SK-N-SH (cell line): ENCODE measurements around the gene EXOC4. TPM values are rescaled to one million over a fixed set of nuclear protein-coding genes. Genes with fewer than 3 reads are reported as not detected.

ENCODE experiments used
- CTCF ChIA-PET: fragments of 300-600, 350-600 bp; formaldehyde crosslinking; extraction: SDS; loops from one replicate; lab custom pipeline; 2021; lab: Yijun Ruan, JAX
- POLR2A ChIA-PET: fragments of 350-600 bp; sonication (Branson Sonifier 250); formaldehyde crosslinking; extraction: SDS; loops from one replicate; lab custom pipeline; 2020; ENCODE audit warnings: antibody characterized with exemption, inconsistent platforms; lab: Yijun Ruan, JAX
- DNase-seq: peaks from one replicate; pipeline ENCODE4 v3.0.0; 2012
- H2AFZ ChIP-seq: fragments of 200-600 bp; sonication (generic); 2 replicates; pipeline ENCODE4 v1.8.1; 2016; ENCODE audit warnings: antibody characterized with exemption, mild to moderate bottlenecking, low read depth
- H3F3A ChIP-seq: fragments of 200-600 bp; sonication (generic); replicated peaks from 2 replicates; pipeline ENCODE3; 2016; ENCODE audit warnings: antibody characterized with exemption, mild to moderate bottlenecking; ENCODE audit not compliant: insufficient read depth
- H3K27ac ChIP-seq, 2 experiments: fragments of 200-500 bp in 1 of 2; fragments of 200-600 bp in 1 of 2; sonication (Bioruptor generic) in 1 of 2; sonication (generic), shearing (Covaris generic) in 1 of 2; 2 replicates each; pipeline versions ENCODE4 v1.5.1 to v1.6.1; 2014 to 2016; ENCODE audit warnings: low read depth in 2 of 2, inconsistent platforms in 1 of 2, low read length in 1 of 2, mild to moderate bottlenecking in 1 of 2, mixed read lengths in 1 of 2
- H3K27me3 ChIP-seq: fragments of 200-600 bp; sonication (generic), shearing (Covaris generic); 2 replicates; pipeline ENCODE4 v1.6.1; 2016; ENCODE audit warnings: mixed run types; ENCODE audit not compliant: insufficient read depth
- H3K36me3 ChIP-seq, 2 experiments: fragments of 200-500 bp in 1 of 2; fragments of 200-600 bp in 1 of 2; sonication (Bioruptor generic) in 1 of 2; sonication (generic) in 1 of 2; replicated peaks in 1 of 2; 2 replicates each; pipeline versions ENCODE3 to v1.5.1; 2014 to 2016; ENCODE audit warnings: low read length in 1 of 2, mild to moderate bottlenecking in 1 of 2; ENCODE audit not compliant: insufficient read depth in 2 of 2, control insufficient read depth in 1 of 2
- H3K4me1 ChIP-seq, 2 experiments: fragments of 200-500 bp in 1 of 2; fragments of 200-600 bp in 1 of 2; sonication (Bioruptor generic) in 1 of 2; sonication (generic), shearing (Covaris generic) in 1 of 2; 2 replicates each; pipeline versions ENCODE4 v1.5.1 to v1.6.1; 2014 to 2016; ENCODE audit warnings: low read depth in 1 of 2, low read length in 1 of 2, mixed run types in 1 of 2; ENCODE audit not compliant: insufficient read depth in 2 of 2, control insufficient read depth in 1 of 2
- H3K4me2 ChIP-seq: fragments of 200-600 bp; sonication (generic), shearing (Covaris generic); 2 replicates; pipeline ENCODE4 v1.6.1; 2017; ENCODE audit warnings: mixed run types
- H3K4me3 ChIP-seq, 2 experiments: fragments of 200-500 bp in 1 of 2; fragments of 200-600 bp in 1 of 2; sonication (Bioruptor generic) in 1 of 2; sonication (generic), shearing (Covaris generic) in 1 of 2; 2 replicates each; pipeline versions ENCODE4 v1.5.1 to v1.8.1; 2014 to 2016; ENCODE audit warnings: low read depth in 2 of 2, inconsistent platforms in 1 of 2, low read length in 1 of 2, mild to moderate bottlenecking in 1 of 2, mixed read lengths in 1 of 2, moderate library complexity in 1 of 2
- H3K79me2 ChIP-seq: fragments of 200-600 bp; sonication (generic); 2 replicates; pipeline ENCODE4 v1.8.1; 2017; ENCODE audit warnings: mild to moderate bottlenecking; ENCODE audit not compliant: insufficient read depth
- H3K9ac ChIP-seq: fragments of 200-600 bp; sonication (generic); 2 replicates; pipeline ENCODE4 v1.6.1; 2017; ENCODE audit warnings: mixed run types
- H3K9me2 ChIP-seq: fragments of 200-600 bp; sonication (generic); 2 replicates; pipeline ENCODE4 v1.6.1; 2017; ENCODE audit warnings: mixed run types
- H3K9me3 ChIP-seq: fragments of 200-600 bp; sonication (generic); 2 replicates; pipeline ENCODE4 v1.6.1; 2017; ENCODE audit warnings: mixed run types, mild to moderate bottlenecking, moderate library complexity
- H4K20me1 ChIP-seq: fragments of 200-600 bp; sonication (generic); 2 replicates; pipeline ENCODE4 v1.6.1; 2017; ENCODE audit warnings: mild to moderate bottlenecking, mixed run types; ENCODE audit not compliant: insufficient read depth
- CHD2 ChIP-seq: fragments of 150-350 bp; IDR thresholded peaks from 2 replicates; pipeline ENCODE4 v1.6.1; 2018; ENCODE audit warnings: low read length; ENCODE audit not compliant: partially characterized antibody
- EP300 ChIP-seq, 2 experiments: IDR thresholded peaks; 2 replicates each; pipeline versions ENCODE4 v1.4.0 to v1.6.1; 2012; ENCODE audit warnings: borderline replicate concordance in 1 of 2, low read depth in 1 of 2, low read length in 1 of 2
- FOSL2 ChIP-seq: IDR thresholded peaks from 2 replicates; pipeline ENCODE4 v1.4.0; 2012; ENCODE audit warnings: low read depth, mild to moderate bottlenecking, moderate library complexity, borderline replicate concordance
- FOXJ3 ChIP-seq: sonication (generic); formaldehyde crosslinking; IDR thresholded peaks from 2 replicates; pipeline ENCODE4 v1.5.1; 2020; ENCODE audit warnings: mild to moderate bottlenecking, missing genetic modification reagents
- GABPA ChIP-seq: IDR thresholded peaks from 2 replicates; pipeline ENCODE4 v1.4.0; 2012; ENCODE audit warnings: low read depth, mild to moderate bottlenecking
- MXI1 ChIP-seq: IDR thresholded peaks from 2 replicates; pipeline ENCODE4 v1.6.1; 2012; ENCODE audit warnings: mild to moderate bottlenecking, low read depth, low read length, improper control_type of control experiment
- RAD21 ChIP-seq: IDR thresholded peaks from 2 replicates; pipeline ENCODE4 v1.6.1; 2012; ENCODE audit warnings: mild to moderate bottlenecking, low read length
- RCOR1 ChIP-seq: fragments of 150-350 bp; IDR thresholded peaks from 2 replicates; pipeline ENCODE4 v1.6.1; 2017; ENCODE audit warnings: antibody characterized with exemption, low read length
- RFX5 ChIP-seq: IDR thresholded peaks from 2 replicates; pipeline ENCODE4 v1.6.1; 2012; ENCODE audit warnings: mild to moderate bottlenecking, improper control_type of control experiment, low read length
- SIN3A ChIP-seq: IDR thresholded peaks from 2 replicates; pipeline ENCODE4 v1.6.1; 2012; ENCODE audit warnings: low read depth, mild to moderate bottlenecking, low read length, moderate library complexity, borderline replicate concordance
- TCF12 ChIP-seq: IDR thresholded peaks from 2 replicates; pipeline ENCODE4 v1.4.0; 2012
- TEAD4 ChIP-seq: IDR thresholded peaks from 2 replicates; pipeline ENCODE4 v1.4.0; 2012; ENCODE audit warnings: mild to moderate bottlenecking, borderline replicate concordance; ENCODE audit not compliant: insufficient read depth
- WGBS: methylation state at CpG from one replicate; pipeline ENCODE4 v1.1.6; 2017; ENCODE audit warnings: low lambda C conversion rate; 5-methylcytosine and 5-hydroxymethylcytosine counted together
- polyA plus RNA-seq, 3 experiments: library from polyadenylated mRNA; depleted of rRNA; stranded (reverse); fragments of >200 nt; gene quantifications; 2 replicates each; pipeline ENCODE4 v1.2.3, GENCODE V29; 2012
- TF ChIP-seq, protein P1 (sequence below): IDR thresholded peaks from 2 replicates; pipeline ENCODE4 v1.4.0; 2012; ENCODE audit warnings: low read depth, borderline replicate concordance
- TF ChIP-seq, protein P2 (sequence below): fragments of 200-600 bp; sonication (generic); IDR thresholded peaks from 2 replicates; pipeline ENCODE4 v1.6.1; 2017; ENCODE audit warnings: antibody characterized with exemption, mild to moderate bottlenecking, moderate library complexity
- TF ChIP-seq, protein P3 (sequence below): IDR thresholded peaks from 2 replicates; pipeline ENCODE4 v1.4.0; 2012; ENCODE audit warnings: low read depth

The EXOC4 gene
- polyA plus RNA-seq, 1 of the 3 experiments (the other 2 are of a cell fraction): 37.3 TPM

DNA sequence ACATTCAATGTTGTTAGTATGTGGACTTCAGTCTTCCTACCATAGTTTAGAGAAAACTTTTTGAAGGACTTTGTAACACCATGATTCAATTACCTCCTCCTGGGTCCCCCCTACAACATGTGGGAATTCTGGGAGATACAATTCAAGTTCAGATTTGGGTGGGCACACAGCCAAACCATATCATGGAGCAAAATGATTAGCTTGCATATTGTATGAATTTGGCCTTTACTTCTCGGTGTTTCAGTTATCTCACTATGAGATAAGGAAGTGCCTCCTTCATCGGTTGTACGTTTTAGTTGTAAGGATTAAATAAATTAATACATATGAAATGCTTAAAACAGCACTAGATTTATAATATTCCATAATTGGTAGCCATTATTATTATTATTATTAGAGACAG, 428.7 kb downstream of the EXOC4 start:
- Histone ChIP-seq H3K4me2 (no peak overlapping the region), H3K9me3 (no peaks in the 10 kb centered on the region), H3K9me2 (0 out of 2 replicates have a peak, but pooled peaks cover 3% of the 10 kb centered on the region), H3K9ac (no peak overlapping the region), H4K20me1 (peaks cover 6% of the 10 kb centered on the region; the same call in 1 of the 2 replicates), H3K27ac (peak overlapping the region in 1 of 2 experiments; percentile 94; a peak in 2 of 4 replicates), H3K36me3 (no peaks in the 10 kb centered on the region), H3F3A (peaks cover 5% of the 10 kb centered on the region), H3K4me1 (peaks cover 5 to 41% of the 10 kb centered on the region in 2 experiments; a peak in 2 of 4 replicates), H2AFZ (no peak overlapping the region), H3K4me3 (no peak overlapping the region), H3K27me3 (no peaks in the 10 kb centered on the region), H3K79me2 (no peaks in the 10 kb centered on the region)
- 94% methylated on average over 3 of the region's 3 CpGs for WGBS
- POLR2A ChIA-PET: no interaction called here
- no peak for DNase-seq
- TF ChIP-seq, protein P1, sequence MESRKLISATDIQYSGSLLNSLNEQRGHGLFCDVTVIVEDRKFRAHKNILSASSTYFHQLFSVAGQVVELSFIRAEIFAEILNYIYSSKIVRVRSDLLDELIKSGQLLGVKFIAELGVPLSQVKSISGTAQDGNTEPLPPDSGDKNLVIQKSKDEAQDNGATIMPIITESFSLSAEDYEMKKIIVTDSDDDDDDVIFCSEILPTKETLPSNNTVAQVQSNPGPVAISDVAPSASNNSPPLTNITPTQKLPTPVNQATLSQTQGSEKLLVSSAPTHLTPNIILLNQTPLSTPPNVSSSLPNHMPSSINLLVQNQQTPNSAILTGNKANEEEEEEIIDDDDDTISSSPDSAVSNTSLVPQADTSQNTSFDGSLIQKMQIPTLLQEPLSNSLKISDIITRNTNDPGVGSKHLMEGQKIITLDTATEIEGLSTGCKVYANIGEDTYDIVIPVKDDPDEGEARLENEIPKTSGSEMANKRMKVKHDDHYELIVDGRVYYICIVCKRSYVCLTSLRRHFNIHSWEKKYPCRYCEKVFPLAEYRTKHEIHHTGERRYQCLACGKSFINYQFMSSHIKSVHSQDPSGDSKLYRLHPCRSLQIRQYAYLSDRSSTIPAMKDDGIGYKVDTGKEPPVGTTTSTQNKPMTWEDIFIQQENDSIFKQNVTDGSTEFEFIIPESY: no peak
- TF ChIP-seq FOSL2 (no peak), TEAD4 (no peak), RFX5 (no peak)
- TF ChIP-seq, protein P2, sequence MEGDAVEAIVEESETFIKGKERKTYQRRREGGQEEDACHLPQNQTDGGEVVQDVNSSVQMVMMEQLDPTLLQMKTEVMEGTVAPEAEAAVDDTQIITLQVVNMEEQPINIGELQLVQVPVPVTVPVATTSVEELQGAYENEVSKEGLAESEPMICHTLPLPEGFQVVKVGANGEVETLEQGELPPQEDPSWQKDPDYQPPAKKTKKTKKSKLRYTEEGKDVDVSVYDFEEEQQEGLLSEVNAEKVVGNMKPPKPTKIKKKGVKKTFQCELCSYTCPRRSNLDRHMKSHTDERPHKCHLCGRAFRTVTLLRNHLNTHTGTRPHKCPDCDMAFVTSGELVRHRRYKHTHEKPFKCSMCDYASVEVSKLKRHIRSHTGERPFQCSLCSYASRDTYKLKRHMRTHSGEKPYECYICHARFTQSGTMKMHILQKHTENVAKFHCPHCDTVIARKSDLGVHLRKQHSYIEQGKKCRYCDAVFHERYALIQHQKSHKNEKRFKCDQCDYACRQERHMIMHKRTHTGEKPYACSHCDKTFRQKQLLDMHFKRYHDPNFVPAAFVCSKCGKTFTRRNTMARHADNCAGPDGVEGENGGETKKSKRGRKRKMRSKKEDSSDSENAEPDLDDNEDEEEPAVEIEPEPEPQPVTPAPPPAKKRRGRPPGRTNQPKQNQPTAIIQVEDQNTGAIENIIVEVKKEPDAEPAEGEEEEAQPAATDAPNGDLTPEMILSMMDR: no peak
- CTCF ChIA-PET: interaction anchor here (0.5 to 1.7 kb wide), 5 partner anchors 17 to 296 kb away, joined by 3 to 10 read pairs (median 4); no protein-coding TSS in a partner anchor

DNA sequence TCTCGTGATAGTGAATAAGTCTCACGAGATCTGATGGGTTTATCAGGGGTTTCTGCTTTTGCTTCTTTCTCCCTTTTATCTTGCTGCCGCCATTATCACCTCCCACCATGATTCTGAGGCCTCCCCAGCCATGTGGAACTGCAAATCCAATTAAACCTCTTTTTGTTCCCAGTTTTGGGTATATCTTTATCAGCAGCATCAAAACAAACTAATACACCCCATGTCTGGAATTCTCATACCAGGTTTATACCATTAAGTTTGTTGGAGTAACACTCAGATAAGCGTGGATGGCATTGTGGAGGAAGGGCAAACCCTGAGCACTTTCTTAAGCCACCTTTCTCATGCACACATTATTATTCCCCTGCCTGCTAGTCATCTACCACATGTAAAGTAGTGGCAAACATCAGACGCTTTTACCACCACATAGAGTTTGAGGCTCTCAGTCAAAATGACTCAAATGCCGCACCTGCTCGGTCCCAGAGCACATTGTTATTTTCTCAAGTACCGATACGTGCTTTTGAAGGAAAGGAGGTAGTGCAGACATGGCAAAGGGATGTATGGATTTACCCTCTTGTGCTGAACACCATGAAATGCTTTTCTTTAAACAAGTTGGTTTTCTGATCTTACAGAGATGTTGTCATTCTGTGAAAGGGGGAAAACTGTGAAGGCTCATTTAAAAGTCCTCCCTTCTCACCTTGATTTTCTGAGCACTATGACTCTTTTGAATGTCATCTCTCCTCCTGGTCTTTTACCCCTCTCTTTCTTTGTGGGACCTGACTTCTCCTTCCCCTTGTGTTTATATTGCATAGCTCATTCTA, 429.7 kb downstream of the EXOC4 start:
- Histone ChIP-seq H3K36me3 (no peaks in the 10 kb centered on the region), H3K9ac (no peak overlapping the region), H3K9me3 (no peaks in the 10 kb centered on the region), H3K79me2 (no peaks in the 10 kb centered on the region), H3K27me3 (no peaks in the 10 kb centered on the region), H3K4me3 (no peak overlapping the region), H3K27ac (peak overlapping the region in 1 of 2 experiments; percentile 94; a peak in 2 of 4 replicates), H3K4me2 (no peak overlapping the region), H2AFZ (no peak overlapping the region), H3K9me2 (0 out of 2 replicates have a peak, but pooled peaks cover 3% of the 10 kb centered on the region), H4K20me1 (no peaks in the 10 kb centered on the region), H3K4me1 (peaks cover 0 to 35% of the 10 kb centered on the region in 2 experiments; a peak in 2 of 4 replicates), H3F3A (no peaks in the 10 kb centered on the region)
- DNase-seq: no peak
- ChIA-PET POLR2A (no interaction called here), CTCF (interaction anchor here (0.8 to 1.7 kb wide), 2 partner anchors 60 kb away, joined by 3 to 10 read pairs; no protein-coding TSS in a partner anchor)
- TF ChIP-seq EP300 (IDR thresholded peaks at IDR 0.05; ENCODE audit: borderline replicate concordance in 1 of 2, low read depth in 1 of 2, low read length in 1 of 2) (peak in 1 of 2 experiments; percentile 81; a peak in 2 of 4 replicates), RCOR1 (peak; percentile 51; the same call in 1 of the 2 replicates), GABPA (no peak), SIN3A (no peak), MXI1 (0 out of 2 replicates have a peak, but pooled peaks have one; percentile 17), CHD2 (peak; percentile 46), RFX5 (no peak), RAD21 (peak; percentile 5; the same call in 1 of the 2 replicates), FOXJ3 (no peak), TCF12 (no peak)
- TF ChIP-seq, protein P3, sequence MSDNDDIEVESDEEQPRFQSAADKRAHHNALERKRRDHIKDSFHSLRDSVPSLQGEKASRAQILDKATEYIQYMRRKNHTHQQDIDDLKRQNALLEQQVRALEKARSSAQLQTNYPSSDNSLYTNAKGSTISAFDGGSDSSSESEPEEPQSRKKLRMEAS: no peak
- 72% methylated on average over 9 of the region's 9 CpGs for WGBS
